ENCODE results near the gene GTPBP6.
"Not testable (repeated sequence)": the region's sequence is repeated elsewhere in the genome, so short reads cannot be mapped to it uniquely, and the experiment has no call there.

Gene GTPBP6

DNA sequence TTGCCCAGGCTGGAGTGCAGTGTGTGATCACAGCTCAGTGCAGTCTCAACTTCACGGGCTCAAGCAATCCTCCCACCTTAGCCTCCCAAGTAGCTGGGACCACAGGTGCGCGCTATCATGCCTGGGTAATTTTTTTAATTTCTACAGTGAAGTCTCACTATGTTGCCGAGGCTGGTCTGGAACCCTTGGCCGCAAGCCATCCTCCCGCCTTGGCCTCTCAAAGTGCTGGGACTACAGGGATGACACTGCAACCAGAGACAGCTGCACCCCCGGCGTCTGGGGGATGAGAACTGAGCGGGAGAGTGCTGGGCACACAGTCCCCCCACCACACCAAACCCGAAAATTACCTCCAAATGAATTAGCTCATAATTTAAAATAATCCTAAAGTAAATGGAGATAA, 33.1 kb upstream of the GTPBP6 start:
- DNase-seq (ENCODE audit: low read depth, low spot score): no peak

DNA sequence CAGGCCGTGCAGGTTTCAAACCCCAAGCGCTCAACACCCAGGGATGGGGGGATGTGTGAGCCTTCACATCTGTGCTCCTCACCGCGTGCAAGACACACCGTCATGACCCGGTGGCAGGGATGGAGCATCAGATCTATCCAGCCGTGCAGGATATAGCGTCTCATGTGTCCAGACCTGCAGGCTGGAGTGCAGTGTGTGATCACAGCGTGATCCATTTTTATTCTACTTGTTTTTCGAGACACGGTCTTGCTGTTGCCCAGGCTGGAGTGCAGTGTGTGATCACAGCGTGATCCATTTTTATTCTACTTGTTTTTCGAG, 32.7 kb upstream of the GTPBP6 start:
- DNase-seq (ENCODE audit: low read depth, low spot score): not testable (repeated sequence)

DNA sequence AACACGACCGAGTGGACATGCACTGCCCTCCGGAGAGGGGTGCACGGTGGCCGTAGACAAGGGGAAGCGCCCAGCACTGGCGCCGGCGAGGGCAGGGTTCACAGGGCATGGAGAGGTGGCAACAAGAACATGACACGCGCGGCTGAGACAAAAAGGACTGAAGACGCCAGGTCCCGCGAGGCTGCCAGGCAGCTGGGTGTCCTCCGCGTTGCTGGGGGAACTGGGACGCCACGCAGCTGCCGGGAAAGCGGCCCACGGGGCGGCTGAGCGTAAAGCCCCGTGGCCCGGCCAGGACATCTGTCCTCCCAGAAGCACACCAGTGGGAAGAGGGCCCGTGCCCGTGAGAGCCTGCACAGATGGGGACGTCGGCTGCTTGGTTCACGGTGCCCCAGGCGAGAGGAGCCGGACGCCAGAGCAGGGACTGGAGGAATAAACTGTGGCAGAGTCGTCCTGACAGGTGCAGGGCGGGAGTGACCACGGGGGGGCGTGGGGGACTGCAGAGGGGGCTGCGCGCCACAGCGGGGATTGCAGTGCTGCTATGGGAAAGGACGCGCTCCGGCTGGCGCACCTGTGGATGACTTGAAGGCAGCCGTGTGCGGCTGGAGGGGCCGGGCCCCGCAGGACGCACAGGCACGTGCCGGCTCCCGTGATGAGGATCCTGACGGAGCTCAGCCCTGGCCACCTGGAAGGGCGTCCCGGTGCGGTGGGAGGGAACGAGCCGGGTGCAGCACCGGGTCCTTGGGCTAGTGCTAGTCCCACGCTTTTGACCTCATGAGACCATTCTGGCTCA, 32.1 kb upstream of the GTPBP6 start:
- DNase-seq (ENCODE audit: low read depth, low spot score): no peak

DNA sequence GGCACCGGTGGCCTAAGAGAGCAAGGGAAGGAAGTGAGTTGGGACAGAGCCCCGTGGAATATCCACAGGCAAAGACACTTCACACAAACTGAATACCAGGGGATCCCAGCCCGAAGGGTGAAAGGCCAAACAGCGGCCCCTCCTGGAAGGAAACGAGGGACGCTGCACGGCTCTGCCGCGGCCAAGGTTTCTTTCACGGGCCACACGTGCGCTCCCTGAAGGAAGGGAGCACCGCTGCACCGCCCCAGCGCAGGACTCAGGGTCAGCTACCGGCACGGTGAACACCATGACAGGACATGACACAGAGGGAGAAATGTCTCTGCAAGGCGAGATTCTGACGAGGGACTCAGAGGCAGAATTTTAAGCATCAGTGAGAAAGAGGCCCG, 31.5 kb upstream of the GTPBP6 start:
- no peak for DNase-seq (ENCODE audit: low read depth, low spot score)

DNA sequence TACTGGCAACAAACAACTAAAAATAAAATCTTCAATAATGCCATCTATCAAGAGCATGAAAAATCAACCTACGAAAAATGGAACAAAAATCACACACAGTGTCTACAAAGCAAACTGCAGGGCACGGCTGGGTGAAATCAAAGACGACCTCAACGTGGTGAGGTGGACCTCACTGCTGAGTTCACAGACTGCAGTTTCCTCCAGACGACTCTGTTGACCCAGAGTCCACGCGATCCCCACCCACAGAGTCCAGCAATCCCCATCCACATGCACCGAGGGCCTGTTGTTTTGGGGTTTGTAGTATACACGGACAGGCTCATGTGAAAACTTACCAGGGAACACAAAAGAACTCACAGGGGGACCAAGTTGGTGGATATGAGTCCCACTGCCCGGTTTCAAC, 31.1 kb upstream of the GTPBP6 start:
- DNase-seq (ENCODE audit: low read depth, low spot score): no peak

DNA sequence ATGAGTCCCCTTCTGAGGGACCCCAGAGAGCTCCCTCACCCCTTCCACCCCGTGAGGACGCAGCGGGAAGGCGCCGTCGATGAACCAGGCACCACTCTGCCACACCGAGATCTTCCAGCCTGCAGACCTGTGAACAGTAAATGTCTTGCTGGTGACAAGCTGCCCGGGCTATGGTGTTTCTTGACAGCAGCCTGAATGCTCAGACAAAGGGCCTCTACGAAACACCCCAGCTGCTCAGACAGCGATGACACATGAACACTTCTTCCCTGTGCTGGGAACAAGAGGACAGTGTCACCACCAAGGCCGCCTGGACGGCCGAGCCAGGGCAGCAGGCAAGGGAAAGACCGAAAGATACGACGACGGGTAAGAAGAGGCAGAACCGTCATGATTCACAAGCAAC, 30.6 kb upstream of the GTPBP6 start:
- DNase-seq (ENCODE audit: low read depth, low spot score): no peak

DNA sequence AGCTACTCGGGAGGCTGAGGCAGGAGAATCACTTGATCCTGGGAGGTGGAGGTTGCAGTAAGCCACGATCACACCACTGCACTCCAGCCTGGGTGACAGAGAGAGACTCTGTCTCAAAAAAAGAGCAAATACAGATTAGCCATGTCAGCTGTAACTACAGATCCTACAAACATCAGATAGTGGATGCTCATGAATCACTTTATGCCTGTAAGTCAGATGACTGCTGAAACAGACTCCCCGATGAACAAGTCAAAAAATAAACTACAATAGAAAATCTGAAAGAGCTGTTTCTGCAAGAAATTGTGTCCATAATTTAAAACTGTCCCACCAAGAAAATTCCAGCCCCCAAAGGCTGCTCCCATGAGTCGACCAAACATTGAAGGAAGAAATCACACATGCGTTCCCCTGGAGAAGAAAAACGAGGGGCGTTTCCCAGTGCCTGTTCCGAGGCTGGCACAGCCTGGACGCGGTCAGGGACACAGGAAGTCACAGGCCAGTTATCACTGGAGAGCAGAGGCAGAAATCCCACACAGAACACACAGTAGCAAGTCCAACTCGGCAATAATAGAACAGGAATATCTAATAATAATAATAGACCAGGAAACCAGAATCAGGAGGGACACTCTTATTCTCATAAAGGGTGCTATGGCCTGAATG, 30.0 kb upstream of the GTPBP6 start:
- no peak for DNase-seq (ENCODE audit: low read depth, low spot score)

DNA sequence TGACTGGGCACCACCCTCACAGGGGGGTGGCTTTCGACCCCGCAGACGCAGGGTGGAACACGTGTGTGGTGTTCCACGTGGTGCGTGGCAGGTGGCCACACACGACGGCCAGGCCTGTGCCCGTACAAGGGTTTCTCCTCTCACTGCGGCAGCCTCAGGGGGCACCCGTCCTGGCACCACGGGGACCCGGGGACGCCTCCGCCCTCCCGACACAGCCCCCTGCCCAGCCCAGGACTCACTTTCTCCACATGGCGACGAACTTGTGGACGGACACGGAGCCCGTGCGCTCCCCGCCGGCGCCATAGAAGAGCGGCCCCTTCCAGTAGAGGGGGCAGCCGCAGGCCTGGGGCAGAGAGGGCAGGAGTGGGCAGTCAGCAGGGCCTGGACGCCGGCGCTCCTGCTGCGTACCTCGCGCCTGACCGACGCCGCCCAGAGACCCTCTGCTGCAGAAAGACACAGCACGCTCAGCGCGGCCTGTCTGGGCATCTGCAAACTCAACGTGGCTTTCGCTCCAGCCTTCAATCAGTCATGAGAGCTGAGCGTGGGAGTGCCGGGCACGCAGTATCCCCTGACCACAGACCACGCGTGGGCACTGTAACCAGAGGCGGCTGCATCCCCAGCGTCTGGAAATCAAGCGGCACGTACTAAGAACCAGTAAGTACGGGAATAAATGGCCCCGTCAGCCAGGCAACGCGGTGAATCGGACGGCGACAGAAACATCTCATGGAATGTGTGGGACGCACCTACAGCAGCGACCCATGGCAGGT, 28.9 kb upstream of the GTPBP6 start:
- no peak for DNase-seq (ENCODE audit: low read depth, low spot score)

DNA sequence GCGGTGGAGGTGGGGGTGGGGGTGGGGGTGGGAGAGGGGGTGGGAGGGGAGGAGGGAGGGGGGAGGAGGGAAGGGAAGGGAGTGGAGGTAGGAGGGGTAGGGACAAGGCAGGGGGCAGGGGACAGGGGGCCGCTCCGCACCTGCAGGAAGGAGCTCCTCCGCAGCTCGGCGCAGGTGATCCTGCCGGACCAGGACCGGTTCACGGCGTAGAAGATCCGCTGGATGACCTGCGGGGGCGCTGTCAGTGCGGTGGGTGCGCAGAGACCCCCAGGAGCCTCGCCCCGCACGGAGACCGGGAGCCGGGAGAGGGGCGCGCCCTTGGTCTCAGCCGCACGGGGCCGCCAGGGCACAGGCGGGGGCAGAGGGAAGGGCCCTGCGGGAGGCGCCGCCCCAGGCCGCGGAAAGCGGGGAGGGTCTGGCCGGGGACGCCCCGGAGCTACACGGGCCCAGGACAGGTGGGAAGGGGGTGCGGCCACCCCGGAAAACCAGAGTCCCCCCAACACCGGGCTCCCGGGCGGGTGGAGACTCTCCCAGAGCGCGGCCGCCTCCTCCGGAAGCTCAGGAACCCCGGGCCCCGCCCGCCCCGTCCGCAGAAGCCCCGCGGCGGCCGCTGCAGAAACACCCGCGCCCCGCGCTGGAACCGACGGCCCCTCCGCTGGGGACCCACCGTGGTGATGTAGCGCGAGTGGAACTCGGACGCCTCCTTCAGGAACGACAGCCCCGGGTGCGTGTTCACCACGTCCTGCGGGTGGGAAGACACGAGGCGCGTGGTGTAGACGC, 27.6 kb upstream of the GTPBP6 start:
- no peak for DNase-seq (ENCODE audit: low read depth, low spot score)

DNA sequence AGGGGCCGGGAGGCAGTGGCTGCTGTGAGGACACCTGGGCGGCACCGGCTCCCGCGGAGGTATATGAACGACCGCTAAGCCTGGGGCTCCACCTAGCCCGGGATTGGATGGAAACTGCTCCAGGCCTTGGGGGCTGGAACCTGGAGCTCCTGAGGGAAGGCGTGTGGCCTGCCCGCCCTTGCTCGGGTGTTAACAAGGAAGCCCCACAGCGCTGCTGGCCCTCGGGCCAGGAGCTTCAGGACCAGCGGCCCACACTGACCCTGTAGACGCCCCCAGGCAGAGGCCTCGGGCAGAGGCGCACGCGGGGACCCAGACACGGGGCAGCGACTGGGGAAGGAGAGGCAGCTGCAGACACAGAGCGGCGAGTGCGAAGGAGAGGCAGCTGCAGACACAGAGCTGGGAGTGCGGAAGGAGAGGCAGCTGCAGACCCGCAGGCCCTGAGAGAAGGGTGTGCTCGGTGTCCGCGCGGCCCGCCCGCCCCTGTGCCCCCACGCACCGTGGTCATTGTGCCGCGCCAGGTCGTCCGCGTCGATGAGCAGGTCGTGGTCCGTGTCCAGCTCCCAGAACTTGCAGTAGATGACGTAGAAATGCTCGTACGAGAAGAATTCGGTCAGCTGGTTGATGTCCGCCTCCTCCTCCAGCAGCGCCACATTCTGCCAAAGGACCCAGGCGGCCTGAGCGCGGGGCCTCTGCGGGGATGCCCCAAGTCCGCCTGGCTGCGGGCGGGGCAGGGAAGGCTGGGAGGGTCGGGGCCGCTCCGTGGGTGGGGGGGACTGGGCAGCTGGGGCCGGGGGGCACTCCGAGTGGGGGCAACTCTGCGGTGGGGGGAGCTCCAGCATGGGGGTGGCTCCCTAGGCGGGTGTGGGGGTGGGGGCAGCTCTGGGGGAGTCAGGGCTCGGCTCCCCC, 26.7 kb upstream of the GTPBP6 start:
- no peak for DNase-seq (ENCODE audit: low read depth, low spot score)

DNA sequence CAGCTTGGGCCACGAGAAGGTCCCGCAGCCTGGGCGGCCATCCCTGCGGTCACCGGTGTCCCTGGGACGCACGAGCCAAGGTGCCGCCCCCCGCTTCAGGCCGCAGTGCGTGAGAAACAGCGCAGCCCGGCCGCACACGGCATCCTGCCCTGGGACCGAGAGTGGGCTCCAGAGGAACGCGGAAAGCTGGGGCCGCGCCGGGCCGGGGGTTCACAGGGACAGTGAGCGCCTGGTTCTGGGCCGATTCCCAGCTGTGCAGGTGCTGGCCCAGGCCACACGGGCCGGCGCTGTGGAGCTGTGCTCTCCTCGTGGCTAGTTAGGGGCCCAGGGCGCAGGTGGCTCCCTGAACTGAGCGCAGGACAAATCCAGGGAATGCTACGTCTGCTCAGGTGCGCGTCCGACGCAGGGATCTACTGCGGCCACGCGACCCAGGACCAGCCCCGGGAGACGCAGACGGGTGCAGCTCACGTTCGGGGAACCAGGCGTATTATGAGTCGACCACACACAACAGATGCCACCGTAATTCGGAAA, 25.8 kb upstream of the GTPBP6 start:
- DNase-seq (ENCODE audit: low read depth, low spot score): no peak

DNA sequence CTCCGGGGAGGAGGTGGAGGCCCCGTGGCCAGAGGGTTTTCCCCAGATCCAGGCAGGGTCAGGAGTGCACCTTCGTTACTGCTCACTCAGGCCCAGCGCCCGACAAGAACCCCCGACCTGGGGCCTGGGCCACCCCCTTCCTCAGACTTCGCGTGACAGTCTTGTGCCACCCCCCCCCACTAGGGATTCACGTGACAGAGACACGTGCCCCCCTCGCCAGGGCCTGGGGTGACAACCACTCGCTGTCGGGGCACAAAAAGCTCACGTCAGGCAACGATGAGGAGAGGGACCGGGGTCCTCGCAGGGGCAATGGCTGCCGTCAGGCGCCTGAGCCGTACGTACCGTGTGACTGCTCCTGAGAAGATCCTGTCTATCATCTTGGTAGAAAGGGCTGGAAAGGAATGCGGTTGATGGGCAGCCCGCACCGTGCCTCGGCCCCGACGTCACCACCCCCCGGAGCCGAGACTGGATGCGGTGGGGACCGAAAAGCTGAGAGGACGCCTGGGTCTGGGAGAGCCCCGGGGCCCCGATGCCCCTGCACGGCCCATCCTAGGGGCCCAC, 23.0 kb upstream of the GTPBP6 start:
- DNase-seq (ENCODE audit: low read depth, low spot score): no peak

DNA sequence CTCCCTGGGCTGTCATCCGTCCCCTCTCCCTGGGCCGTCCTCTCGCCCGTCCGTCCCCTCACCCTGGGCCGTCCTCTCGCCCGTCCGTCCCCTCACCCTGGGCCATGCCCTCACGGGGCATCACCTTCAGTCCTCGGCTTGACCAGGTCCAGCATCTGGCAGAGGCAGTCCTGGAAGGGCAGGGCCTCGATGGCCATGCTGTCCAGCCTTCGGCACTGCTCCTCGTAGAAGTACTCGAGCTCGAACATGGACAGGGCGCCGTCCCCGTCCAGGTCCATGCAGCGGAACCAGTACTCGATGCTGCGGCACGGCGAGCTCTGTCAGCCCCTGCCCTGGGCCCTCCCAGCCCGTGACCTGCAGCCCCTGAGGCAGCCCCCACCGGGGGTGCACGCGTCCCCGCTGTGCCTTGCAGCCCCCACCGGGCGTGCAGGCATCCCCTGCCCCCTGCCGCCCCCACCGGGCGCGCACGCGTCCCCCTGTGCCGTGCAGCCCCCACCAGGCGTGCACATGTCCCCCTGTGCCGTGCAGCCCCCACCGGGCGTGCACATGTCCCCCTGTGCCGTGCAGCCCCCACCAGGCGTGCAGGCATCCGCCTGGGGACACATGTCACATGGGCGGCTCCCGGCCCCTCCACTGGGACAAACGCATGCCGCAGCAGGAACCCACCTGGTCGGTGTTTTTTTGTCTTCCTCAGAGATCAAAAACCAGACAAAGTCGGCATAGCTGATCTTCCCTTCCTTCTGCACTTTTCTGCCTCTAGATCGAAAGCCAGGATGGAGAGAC, 22.2 kb upstream of the GTPBP6 start:
- DNase-seq (ENCODE audit: low read depth, low spot score): no peak

DNA sequence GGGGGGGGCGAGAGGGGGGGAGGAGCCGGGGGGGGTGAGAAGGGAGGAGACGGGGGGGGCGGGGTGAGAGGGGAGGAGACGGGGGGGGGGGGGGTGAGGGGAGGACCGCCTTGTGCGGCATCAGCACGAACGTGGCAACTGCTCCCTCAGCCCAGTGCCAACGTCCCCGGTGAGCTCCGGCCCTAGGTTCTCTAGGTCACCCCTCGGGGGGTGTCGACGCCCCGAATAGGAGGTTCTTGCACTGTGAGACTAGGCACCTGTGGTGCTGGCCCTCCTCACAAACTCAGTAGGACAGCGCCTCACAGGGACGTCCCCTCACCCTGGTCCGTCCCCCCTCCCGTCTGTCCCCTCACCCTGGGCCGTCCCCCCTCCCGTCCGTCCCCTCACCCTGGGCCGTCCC, 21.5 kb upstream of the GTPBP6 start:
- no peak for DNase-seq (ENCODE audit: low read depth, low spot score)

DNA sequence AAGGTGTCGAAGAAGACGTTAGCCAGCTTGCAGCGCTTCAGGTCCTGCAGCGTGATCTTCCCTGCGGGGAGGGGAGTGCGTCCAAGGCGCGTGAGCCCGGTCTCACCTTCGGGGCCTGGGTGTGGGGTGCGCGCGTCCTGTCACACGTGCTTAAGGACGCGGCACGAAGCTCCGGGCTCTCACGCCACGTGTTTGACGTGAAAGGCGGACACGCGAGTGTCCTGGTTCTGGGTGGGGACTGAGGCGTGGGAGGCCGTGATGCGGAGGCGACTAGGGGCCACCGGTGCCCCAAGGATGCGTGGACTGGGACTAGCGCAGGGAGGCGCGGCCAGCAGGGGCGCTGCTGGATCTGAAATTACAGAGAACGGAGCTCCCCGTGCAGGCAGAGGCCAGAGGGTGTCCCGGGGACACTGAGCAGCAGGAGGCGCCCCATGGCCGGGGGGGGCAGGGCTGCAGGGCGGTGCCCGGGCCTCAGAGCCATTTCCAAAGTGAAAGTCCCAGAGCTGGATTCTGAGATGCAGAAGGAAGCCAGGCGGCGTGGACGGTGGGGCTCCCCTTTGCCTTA, 20.3 kb upstream of the GTPBP6 start:
- no peak for DNase-seq (ENCODE audit: low read depth, low spot score)

DNA sequence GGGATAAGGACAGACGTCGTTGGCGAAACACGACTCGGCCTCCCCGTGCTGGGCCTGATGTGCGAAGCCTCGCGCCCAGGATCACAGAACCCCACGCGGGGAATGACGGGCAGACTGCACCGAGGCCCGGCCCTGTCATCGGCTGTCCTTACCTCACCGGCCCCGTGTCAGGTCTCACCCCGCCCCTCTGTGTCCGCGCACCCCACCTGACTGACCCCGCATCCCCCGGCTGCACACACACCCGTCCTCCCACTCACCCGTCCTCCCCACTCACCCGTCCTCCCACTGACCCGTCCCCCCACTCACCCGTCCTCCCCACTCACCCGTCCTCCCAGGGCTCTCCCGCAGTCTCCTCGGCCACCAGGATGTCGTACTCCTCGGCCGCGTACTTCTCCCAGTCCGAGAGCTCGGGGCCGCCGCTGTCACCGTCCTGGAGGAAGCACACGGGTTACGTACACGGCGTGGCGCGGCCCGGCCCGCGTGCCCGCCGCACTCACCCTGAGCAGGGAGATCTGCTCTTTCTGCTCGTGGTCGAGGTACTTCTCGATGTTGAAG, 19.8 kb upstream of the GTPBP6 start:
- DNase-seq (ENCODE audit: low read depth, low spot score): no peak

DNA sequence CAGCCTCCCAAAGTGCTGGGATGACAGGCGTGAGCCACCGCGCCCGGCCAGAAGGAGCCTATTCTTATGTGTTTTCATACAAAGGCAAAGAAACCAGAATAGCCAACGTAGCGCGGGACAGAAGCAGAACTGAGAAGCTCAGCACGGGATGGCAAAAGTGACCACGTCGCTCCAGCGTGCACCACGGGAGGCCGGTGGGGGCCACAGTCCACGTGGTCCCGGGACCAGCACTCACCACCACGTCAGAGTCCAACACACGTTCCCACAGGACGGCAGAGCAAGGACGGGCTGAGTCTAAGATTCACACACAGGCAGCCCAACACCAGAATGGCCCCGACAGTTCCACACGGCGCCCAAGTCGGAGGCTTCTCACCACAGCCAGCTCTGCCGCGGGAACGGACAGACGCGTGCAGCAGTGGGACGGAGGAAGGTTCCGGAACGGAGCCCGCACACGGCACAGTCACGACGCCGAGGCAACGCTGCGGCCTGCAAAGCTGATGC, 18.8 kb upstream of the GTPBP6 start:
- DNase-seq (ENCODE audit: low read depth, low spot score): no peak

DNA sequence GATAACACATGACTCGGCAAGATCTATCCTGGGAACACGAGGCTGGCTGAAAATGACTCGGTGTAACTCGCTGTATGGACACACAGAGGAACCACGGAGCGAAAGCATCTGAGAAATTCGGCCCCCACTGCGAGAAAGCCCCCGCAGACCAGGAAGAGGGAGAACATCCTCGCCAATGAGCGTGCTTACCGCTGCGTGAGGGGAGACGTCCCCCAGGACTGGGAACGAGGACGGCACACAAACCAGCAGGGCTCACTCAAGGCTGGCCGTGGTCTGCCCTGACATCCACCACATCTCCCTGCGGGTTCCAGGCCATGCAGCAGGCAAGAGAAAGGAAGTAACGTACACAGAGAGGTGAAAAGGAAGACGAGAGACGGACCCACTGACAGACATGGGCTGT, 17.6 kb upstream of the GTPBP6 start:
- DNase-seq (ENCODE audit: low read depth, low spot score): no peak

DNA sequence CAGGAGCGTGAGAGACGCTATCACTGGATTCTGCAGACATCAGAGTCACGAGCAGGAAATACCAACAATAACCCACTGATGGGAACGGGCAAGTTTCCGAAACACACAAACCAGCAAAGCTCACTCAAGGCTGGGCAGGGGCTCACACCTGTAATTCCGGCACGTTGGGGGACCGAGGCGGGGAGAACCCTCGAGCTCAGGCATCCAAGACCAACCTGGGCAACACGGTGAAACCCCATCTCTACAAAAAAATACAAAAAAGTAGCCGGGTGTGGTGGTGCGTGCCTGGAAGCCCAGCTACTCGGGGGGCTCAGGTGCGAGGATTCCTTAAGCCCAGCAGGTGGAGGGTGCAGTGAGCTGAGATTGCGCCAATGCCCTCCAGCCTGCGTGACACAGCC, 17.2 kb upstream of the GTPBP6 start:
- DNase-seq (ENCODE audit: low read depth, low spot score): no peak

Measured in activated naive CD8-positive, alpha-beta T cell treated with anti-CD3 and anti-CD28 coated beads, Interleukin-2, amount 50 U/mL, for 16 hours (primary cell).